BLaER1 (cell line): ENCODE data around the gene KCP.

ENCODE experiments used
- H3K27ac ChIP-seq: shearing (Covaris generic); formaldehyde crosslinking; 2 replicates; pipeline ENCODE4 v1.8.1; 2022
- H3K27me3 ChIP-seq: shearing (Covaris generic); formaldehyde crosslinking; 2 replicates; pipeline ENCODE4 v1.8.1; 2022
- H3K36me3 ChIP-seq: shearing (Covaris generic); formaldehyde crosslinking; 2 replicates; pipeline ENCODE4 v1.8.1; 2022
- H3K4me1 ChIP-seq: shearing (Covaris generic); formaldehyde crosslinking; 2 replicates; pipeline ENCODE4 v1.8.1; 2022
- H3K4me2 ChIP-seq: shearing (Covaris generic); formaldehyde crosslinking; 2 replicates; pipeline ENCODE4 v1.8.1; 2022
- H3K4me3 ChIP-seq: shearing (Covaris generic); formaldehyde crosslinking; 2 replicates; pipeline ENCODE4 v1.8.1; 2022
- H3K9ac ChIP-seq: shearing (Covaris generic); formaldehyde crosslinking; 2 replicates; pipeline ENCODE4 v1.8.1; 2022
- H3K9me3 ChIP-seq: shearing (Covaris generic); formaldehyde crosslinking; 2 replicates; pipeline ENCODE4 v1.8.1; 2022
- H4K20me1 ChIP-seq: shearing (Covaris generic); formaldehyde crosslinking; 2 replicates; pipeline ENCODE4 v1.8.1; 2022
- Cebpa-rat ChIP-seq: shearing (Covaris generic); IDR thresholded peaks from 2 replicates; pipeline ENCODE4 v1.8.1; 2022

Gene KCP

GRCh38 chr7:128865996-128866877 is 44.3 kb downstream of the KCP start:
- no peak for TF ChIP-seq Cebpa-rat
- H3K4me2 ChIP-seq: no peak overlapping the region
- no peak overlapping the region for H3K4me3 ChIP-seq
- H3K27ac ChIP-seq: no peak overlapping the region
- peaks cover 42% of the 10 kb centered on the region for H3K27me3 ChIP-seq
- peaks cover 19% of the 10 kb centered on the region for H3K36me3 ChIP-seq
- H3K9me3 ChIP-seq: no peaks in the 10 kb centered on the region
- peaks cover 71% of the 10 kb centered on the region for H4K20me1 ChIP-seq
- peaks cover 44% of the 10 kb centered on the region for H3K4me1 ChIP-seq
- no peak overlapping the region for H3K9ac ChIP-seq

GRCh38 chr7:128865303-128865702 is 45.2 kb downstream of the KCP start:
- TF ChIP-seq Cebpa-rat: no peak
- H4K20me1 ChIP-seq: peaks cover 67% of the 10 kb centered on the region
- peaks cover 33% of the 10 kb centered on the region for H3K27me3 ChIP-seq
- no peak overlapping the region for H3K4me2 ChIP-seq
- H3K4me3 ChIP-seq: no peak overlapping the region
- no peaks in the 10 kb centered on the region for H3K9me3 ChIP-seq
- peaks cover 19% of the 10 kb centered on the region for H3K36me3 ChIP-seq
- no peak overlapping the region for H3K27ac ChIP-seq
- no peak overlapping the region for H3K9ac ChIP-seq
- H3K4me1 ChIP-seq: peaks cover 39% of the 10 kb centered on the region

GRCh38 chr7:128863433-128863989 is 47.0 kb downstream of the KCP start:
- H3K9ac ChIP-seq: peak overlapping the region; percentile 88
- H3K4me3 ChIP-seq: peak overlapping the region; percentile 90
- H3K4me2 ChIP-seq: peak overlapping the region; percentile 92
- H3K4me1 ChIP-seq: peaks cover 41% of the 10 kb centered on the region
- H4K20me1 ChIP-seq: peaks cover 49% of the 10 kb centered on the region
- TF ChIP-seq Cebpa-rat: no peak
- no peaks in the 10 kb centered on the region for H3K9me3 ChIP-seq
- H3K27ac ChIP-seq: peak overlapping the region; percentile 81
- H3K27me3 ChIP-seq: peaks cover 15% of the 10 kb centered on the region
- peaks cover 19% of the 10 kb centered on the region for H3K36me3 ChIP-seq

- Histone ChIP-seq H3K9ac (peak within 1 kb of the TSS; percentile 88), H3K27ac (peak within 1 kb of the TSS; percentile 81), H3K4me3 (peak within 1 kb of the TSS; percentile 90), H3K27me3 (peaks cover 8% of the 10 kb centered on the region), H3K36me3 (peaks cover 19% of the 10 kb centered on the region), H3K4me1 (peaks cover 39% of the 10 kb centered on the region), H4K20me1 (peaks cover 42% of the 10 kb centered on the region), H3K9me3 (no peaks in the 10 kb centered on the region), H3K4me2 (peak within 1 kb of the TSS; percentile 92)
- TF ChIP-seq Cebpa-rat: no peak
These were observed 47.7 kb downstream of the KCP start, which contains the start of gene ATP6V1F for GRCh38 chr7:128862571-128863432. Gene ATP6V1F, plus strand, starts transcription at chr7:128862856. Its CDS starts 49 bp downstream, at chr7:128862905.

- H3K9me3 ChIP-seq: no peaks in the 10 kb centered on the region
- peak overlapping the region; percentile 26; the same call in 1 of the 2 replicates for H3K9ac ChIP-seq
- H3K4me1 ChIP-seq: peaks cover 39% of the 10 kb centered on the region
- H3K36me3 ChIP-seq: peaks cover 19% of the 10 kb centered on the region
- peaks cover 35% of the 10 kb centered on the region for H4K20me1 ChIP-seq
- peak overlapping the region; percentile 90 for H3K4me3 ChIP-seq
- 0 out of 2 replicates have a peak, but pooled peaks cover under 1% of the 10 kb centered on the region for H3K27me3 ChIP-seq
- peak overlapping the region; percentile 66 for H3K4me2 ChIP-seq
- no peak for TF ChIP-seq Cebpa-rat
- no peak overlapping the region for H3K27ac ChIP-seq
These were observed 48.4 kb downstream of the KCP start for GRCh38 chr7:128861957-128862570.

- Histone ChIP-seq H3K4me2 (peak overlapping the region; percentile 71), H3K36me3 (peaks cover 10% of the 10 kb centered on the region), H3K27ac (peak overlapping the region; percentile 65; the same call in 1 of the 2 replicates), H4K20me1 (peaks cover 21% of the 10 kb centered on the region), H3K27me3 (no peaks in the 10 kb centered on the region), H3K4me1 (peaks cover 40% of the 10 kb centered on the region), H3K4me3 (no peak overlapping the region), H3K9ac (no peak overlapping the region), H3K9me3 (no peaks in the 10 kb centered on the region)
- no peak for TF ChIP-seq Cebpa-rat
These were observed 50.1 kb downstream of the KCP start for GRCh38 chr7:128860158-128861073.

- no peak overlapping the region for H3K4me3 ChIP-seq
- TF ChIP-seq Cebpa-rat: no peak
- H4K20me1 ChIP-seq: peaks cover 11% of the 10 kb centered on the region
- H3K9ac ChIP-seq: peak overlapping the region; percentile 58; the same call in 1 of the 2 replicates
- peaks cover under 1% of the 10 kb centered on the region for H3K36me3 ChIP-seq
- H3K27me3 ChIP-seq: no peaks in the 10 kb centered on the region
- H3K27ac ChIP-seq: peak overlapping the region; percentile 65; the same call in 1 of the 2 replicates
- H3K4me1 ChIP-seq: peaks cover 44% of the 10 kb centered on the region
- H3K9me3 ChIP-seq: no peaks in the 10 kb centered on the region
- H3K4me2 ChIP-seq: peak overlapping the region; percentile 71
These were observed 51.0 kb downstream of the KCP start for GRCh38 chr7:128859232-128860157.
